HEK293 (cell line): ENCODE data around the gene EFCAB8.

Source experiments
- CTCF ChIA-PET: fragments of 350-600 bp; formaldehyde crosslinking; extraction: SDS; loops from one replicate; lab custom pipeline; 2021; ENCODE audit warnings: antibody characterized with exemption; lab: Yijun Ruan, JAX
- POLR2A ChIA-PET: fragments of 300-600 bp; formaldehyde crosslinking; extraction: SDS; loops from one replicate; lab custom pipeline; 2020; ENCODE audit warnings: antibody characterized with exemption, inconsistent platforms; lab: Yijun Ruan, JAX
- H3K27ac ChIP-seq: fragments of 200-500 bp; sonication (Bioruptor generic); 2 replicates; pipeline ENCODE4 v1.5.1; 2014; ENCODE audit warnings: low read depth, low read length, control low read depth, inconsistent platforms; ENCODE audit errors: extremely low read depth
- H3K36me3 ChIP-seq, 2 experiments: fragments of 200-500 bp in 1 of 2; sonication (Bioruptor generic) in 1 of 2; 1 replicate in 1 of 2; 2 replicates in 1 of 2; pipeline ENCODE4 v1.5.1; 2014 to 2017; ENCODE audit warnings: inconsistent platforms in 2 of 2, low read length in 2 of 2; ENCODE audit not compliant: control insufficient read depth in 2 of 2, insufficient read depth in 1 of 2
- H3K4me1 ChIP-seq: fragments of 200-500 bp; sonication (Bioruptor generic); 2 replicates; pipeline ENCODE4 v1.5.1; 2014; ENCODE audit warnings: mild to moderate bottlenecking, low read length, inconsistent platforms; ENCODE audit not compliant: control insufficient read depth, insufficient read depth
- H3K4me3 ChIP-seq: 2 replicates; pipeline ENCODE4 v1.5.1; 2011; ENCODE audit warnings: low read depth, mild to moderate bottlenecking, control low read depth, low read length, moderate library complexity
- H3K9me3 ChIP-seq: fragments of 200-500 bp; sonication (Bioruptor generic); 2 replicates; pipeline ENCODE4 v1.5.1; 2014; ENCODE audit warnings: low read depth, low read length, inconsistent platforms; ENCODE audit not compliant: control insufficient read depth, insufficient read depth
- GLIS2 ChIP-seq: fragments of 450-650 bp; formaldehyde crosslinking; IDR thresholded peaks from 2 replicates; pipeline ENCODE4 v1.5.1; 2016; ENCODE audit warnings: missing biosample characterization, missing genetic modification characterization
- INSM2 ChIP-seq: fragments of 450-650 bp; formaldehyde crosslinking; IDR thresholded peaks from 2 replicates; pipeline ENCODE4 v1.5.1; 2016; ENCODE audit warnings: missing biosample characterization, missing genetic modification characterization
- KLF7 ChIP-seq: fragments of 450-650 bp; formaldehyde crosslinking; IDR thresholded peaks from 2 replicates; pipeline ENCODE4 v1.5.1; 2016; ENCODE audit warnings: missing biosample characterization, missing genetic modification characterization, borderline replicate concordance
- KLF9 ChIP-seq: fragments of 450-650 bp; formaldehyde crosslinking; IDR thresholded peaks from 2 replicates; pipeline ENCODE4 v1.5.1; 2016; ENCODE audit warnings: missing biosample characterization, missing genetic modification characterization, low read depth
- MYNN ChIP-seq: fragments of 450-650 bp; formaldehyde crosslinking; IDR thresholded peaks from 2 replicates; pipeline ENCODE4 v1.5.1; 2016; ENCODE audit warnings: missing biosample characterization, missing genetic modification characterization, borderline replicate concordance
- RBAK ChIP-seq: fragments of 450-650 bp; formaldehyde crosslinking; IDR thresholded peaks from 2 replicates; pipeline ENCODE4 v1.5.1; 2016; ENCODE audit warnings: missing biosample characterization, missing genetic modification characterization
- ZBTB26 ChIP-seq: fragments of 450-650 bp; formaldehyde crosslinking; optimal IDR thresholded peaks from 2 replicates; pipeline ENCODE3; 2016; ENCODE audit warnings: missing biosample characterization, mild to moderate bottlenecking, missing genetic modification characterization
- ZNF140 ChIP-seq: fragments of 450-650 bp; formaldehyde crosslinking; IDR thresholded peaks from 2 replicates; pipeline ENCODE4 v1.5.1; 2016; ENCODE audit warnings: missing biosample characterization, missing genetic modification characterization
- ZNF221 ChIP-seq: fragments of 450-650 bp; formaldehyde crosslinking; IDR thresholded peaks from 2 replicates; pipeline ENCODE4 v1.5.1; 2017; ENCODE audit warnings: missing biosample characterization, missing genetic modification characterization, borderline replicate concordance
- ZNF280C ChIP-seq: fragments of 450-650 bp; formaldehyde crosslinking; IDR thresholded peaks from 2 replicates; pipeline ENCODE4 v1.5.1; 2016; ENCODE audit warnings: missing biosample characterization, missing genetic modification characterization
- ZNF292 ChIP-seq: fragments of 450-650 bp; formaldehyde crosslinking; IDR thresholded peaks from 2 replicates; pipeline ENCODE4 v1.5.1; 2016; ENCODE audit warnings: low read depth, missing biosample characterization, missing genetic modification characterization, borderline replicate concordance
- ZNF302 ChIP-seq: fragments of 450-650 bp; formaldehyde crosslinking; IDR thresholded peaks from 2 replicates; pipeline ENCODE4 v1.5.1; 2016; ENCODE audit warnings: missing biosample characterization, missing genetic modification characterization, low read depth
- ZNF335 ChIP-seq: fragments of 450-650 bp; formaldehyde crosslinking; conservative IDR thresholded peaks from 2 replicates; pipeline ENCODE4 v1.5.1; 2016; ENCODE audit warnings: missing biosample characterization, missing genetic modification characterization
- ZNF501 ChIP-seq: fragments of 450-650 bp; formaldehyde crosslinking; IDR thresholded peaks from 2 replicates; pipeline ENCODE4 v1.5.1; 2016; ENCODE audit warnings: missing biosample characterization, missing genetic modification characterization
- ZNF548 ChIP-seq: fragments of 450-650 bp; formaldehyde crosslinking; IDR thresholded peaks from 2 replicates; pipeline ENCODE4 v1.5.1; 2016; ENCODE audit warnings: missing biosample characterization, missing genetic modification characterization
- ZNF560 ChIP-seq: fragments of 450-650 bp; formaldehyde crosslinking; IDR thresholded peaks from 2 replicates; pipeline ENCODE4 v1.5.1; 2017; ENCODE audit warnings: missing biosample characterization, missing genetic modification characterization, borderline replicate concordance
- ZNF645 ChIP-seq: fragments of 450-650 bp; formaldehyde crosslinking; IDR thresholded peaks from 2 replicates; pipeline ENCODE4; 2016; ENCODE audit warnings: missing biosample characterization, missing genetic modification characterization
- ZNF660 ChIP-seq: fragments of 450-650 bp; IDR thresholded peaks from 2 replicates; pipeline ENCODE4 v1.5.1; 2018; ENCODE audit warnings: missing biosample characterization, mild to moderate bottlenecking, missing genetic modification characterization
- ZNF776 ChIP-seq: fragments of 450-650 bp; formaldehyde crosslinking; IDR thresholded peaks from 2 replicates; pipeline ENCODE4 v1.5.0; 2017; ENCODE audit warnings: missing biosample characterization, missing genetic modification characterization, borderline replicate concordance
- ZNF837 ChIP-seq: fragments of 450-650 bp; formaldehyde crosslinking; IDR thresholded peaks from 2 replicates; pipeline ENCODE4 v1.5.1; 2016; ENCODE audit warnings: missing biosample characterization, missing genetic modification characterization
- ZSCAN16 ChIP-seq: fragments of 450-650 bp; formaldehyde crosslinking; IDR thresholded peaks from 2 replicates; pipeline ENCODE4 v1.5.1; 2016; ENCODE audit warnings: missing biosample characterization, missing genetic modification characterization
- ZXDB ChIP-seq: fragments of 450-650 bp; formaldehyde crosslinking; IDR thresholded peaks from 2 replicates; pipeline ENCODE4 v1.5.1; 2016; ENCODE audit warnings: missing biosample characterization, missing genetic modification characterization

EFCAB8 gene

GRCh38 chr20:32970115-32970972, 111.6 kb downstream of the EFCAB8 start:
- POLR2A ChIA-PET: no interaction called here
- TF ChIP-seq ZSCAN16 (tag by site-specific recombination): no peak
- TF ChIP-seq ZBTB26: no peak
- TF ChIP-seq RBAK (tag by site-specific recombination): no peak
- no peak for TF ChIP-seq INSM2
- no peak for TF ChIP-seq GLIS2 (tag by site-specific recombination)
- TF ChIP-seq, all 188 proteins: peak for 0
- CTCF ChIA-PET: no interaction called here
- Histone ChIP-seq H3K4me1 (no peaks in the 10 kb centered on the region), H3K9me3 (no peaks in the 10 kb centered on the region), H3K4me3 (no peak overlapping the region), H3K36me3 (no peaks in the 10 kb centered on the region), H3K27ac (no peak overlapping the region)

GRCh38 chr20:32970973-32971300, 112.2 kb downstream of the EFCAB8 start:
- no peaks in the 10 kb centered on the region for H3K36me3 ChIP-seq
- no peaks in the 10 kb centered on the region for H3K9me3 ChIP-seq
- no peak overlapping the region for H3K4me3 ChIP-seq
- H3K27ac ChIP-seq: no peak overlapping the region
- CTCF ChIA-PET: no interaction called here
- TF ChIP-seq ZXDB (tag by site-specific recombination) (no peak), ZNF221 (no peak), KLF9 (tag by site-specific recombination) (no peak), ZNF140 (tag by site-specific recombination) (no peak), ZNF501 (tag by site-specific recombination) (no peak), ZNF645 (tag by site-specific recombination) (no peak), KLF7 (tag by site-specific recombination) (no peak), ZNF335 (tag by site-specific recombination) (no peak), MYNN (no peak), ZNF560 (no peak), ZNF292 (no peak), ZNF280C (no peak), ZNF548 (tag by site-specific recombination) (no peak), ZNF837 (tag by site-specific recombination) (no peak), ZNF776 (tag by site-specific recombination) (no peak), ZNF660 (no peak), ZNF302 (no peak), GLIS2 (tag by site-specific recombination) (no peak)
- no peaks in the 10 kb centered on the region for H3K4me1 ChIP-seq
- POLR2A ChIA-PET: no interaction called here
